ENCODE results near the gene BLVRA.
"Not testable (repeated sequence)": the region's sequence is repeated elsewhere in the genome, so short reads cannot be mapped to it uniquely, and the experiment has no call there.

The BLVRA gene

GRCh38 chr7:43808410-43808809, 49.9 kb downstream of the BLVRA start:
- no peak for DNase-seq (ENCODE audit: low read depth)

GRCh38 chr7:43810195-43810941, 51.9 kb downstream of the BLVRA start:
- DNase-seq (ENCODE audit: low read depth), result peak; percentile 16

GRCh38 chr7:43815373-43815772, 56.9 kb downstream of the BLVRA start:
- DNase-seq (ENCODE audit: low read depth), result no peak

DNA sequence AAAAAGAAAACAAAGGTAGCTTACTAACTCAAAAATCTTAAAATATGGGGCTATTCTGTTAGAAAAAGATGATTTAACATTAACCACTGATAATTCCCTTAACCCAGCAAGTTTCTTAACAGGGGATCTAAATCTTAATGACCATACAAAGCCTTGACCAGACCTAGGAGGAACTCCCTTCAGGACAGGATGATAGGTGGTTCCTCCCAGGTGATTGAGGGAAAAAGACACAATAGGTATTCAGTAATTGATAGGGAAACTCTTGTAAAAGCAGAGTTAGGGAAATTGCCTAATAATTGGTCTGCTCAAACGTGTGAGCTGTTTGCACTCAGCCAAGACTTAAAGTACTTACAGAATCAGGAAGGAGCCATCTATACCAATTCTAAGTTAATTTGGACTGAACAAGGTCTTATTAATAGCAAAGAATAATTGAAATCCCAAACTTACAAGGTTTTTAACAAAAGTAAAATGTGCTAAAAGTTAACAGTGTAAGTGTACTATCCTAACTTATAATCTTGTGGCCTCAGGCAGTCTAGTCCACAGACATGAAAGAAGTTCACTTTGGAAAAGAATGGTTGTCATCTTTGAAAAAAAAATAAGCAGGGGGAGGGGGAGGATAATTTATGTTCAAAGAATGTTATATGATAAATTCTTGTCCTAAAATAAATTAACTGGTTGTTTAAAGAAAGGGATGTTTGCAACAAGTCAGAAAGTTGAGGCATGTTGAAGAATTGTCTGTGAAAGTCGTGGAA, 57.7 kb downstream of the BLVRA start:
- DNase-seq (ENCODE audit: low read depth), result not testable (repeated sequence)

GRCh38 chr7:43823425-43823824, 64.9 kb downstream of the BLVRA start:
- DNase-seq (ENCODE audit: low read depth), result not testable (repeated sequence)

DNA sequence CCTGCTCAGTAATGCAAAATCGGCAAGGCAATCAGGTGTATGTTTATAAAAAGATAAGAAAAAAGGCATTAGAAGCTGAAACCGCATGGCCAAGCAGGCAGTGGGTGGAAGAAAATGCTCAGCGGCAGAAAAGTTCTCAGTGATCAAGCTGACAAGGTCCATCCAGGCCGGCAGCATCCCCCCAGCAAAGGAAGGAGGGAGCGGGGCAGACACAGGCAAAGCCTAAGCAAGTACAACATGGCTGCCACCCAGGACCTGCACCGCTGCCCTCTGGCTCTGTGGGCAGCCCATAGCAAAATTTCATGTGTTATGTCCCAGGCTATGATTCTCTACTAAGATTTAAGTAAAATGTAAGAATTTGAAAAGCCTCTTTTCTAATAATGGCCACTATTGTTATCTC, 65.5 kb downstream of the BLVRA start:
- no peak for DNase-seq (ENCODE audit: low read depth)

GRCh38 chr7:43824513-43824912, 66.0 kb downstream of the BLVRA start:
- DNase-seq (ENCODE audit: low read depth), result not testable (repeated sequence)

DNA sequence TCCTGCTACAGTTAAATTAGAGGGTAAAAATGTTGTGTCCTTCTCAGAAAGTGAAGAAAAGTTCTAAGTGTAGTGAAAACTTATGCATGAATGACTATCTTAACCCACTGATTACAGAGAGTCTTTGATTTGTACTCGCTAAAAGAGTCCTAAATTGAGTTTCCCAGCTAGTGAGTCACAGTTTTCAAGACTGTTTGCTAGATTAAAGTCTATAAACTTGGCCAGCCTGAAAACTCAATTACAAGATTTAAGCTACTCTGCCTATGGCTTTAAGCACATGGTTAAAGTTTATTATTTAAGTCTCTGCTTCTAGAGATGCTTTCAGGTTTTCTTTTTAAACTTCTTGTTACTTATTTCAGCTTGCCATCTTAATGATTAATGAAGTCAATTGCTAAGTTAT, 66.5 kb downstream of the BLVRA start:
- no peak for DNase-seq (ENCODE audit: low read depth)

- DNase-seq (ENCODE audit: low read depth), result no peak
Measured at GRCh38 chr7:43825391-43825808, 66.9 kb downstream of the BLVRA start.

GRCh38 chr7:43830917-43831316, 72.4 kb downstream of the BLVRA start:
- not testable (repeated sequence) for DNase-seq (ENCODE audit: low read depth)

GRCh38 chr7:43834463-43835251, 76.2 kb downstream of the BLVRA start:
- DNase-seq (ENCODE audit: low read depth), result peak; percentile 6

DNA sequence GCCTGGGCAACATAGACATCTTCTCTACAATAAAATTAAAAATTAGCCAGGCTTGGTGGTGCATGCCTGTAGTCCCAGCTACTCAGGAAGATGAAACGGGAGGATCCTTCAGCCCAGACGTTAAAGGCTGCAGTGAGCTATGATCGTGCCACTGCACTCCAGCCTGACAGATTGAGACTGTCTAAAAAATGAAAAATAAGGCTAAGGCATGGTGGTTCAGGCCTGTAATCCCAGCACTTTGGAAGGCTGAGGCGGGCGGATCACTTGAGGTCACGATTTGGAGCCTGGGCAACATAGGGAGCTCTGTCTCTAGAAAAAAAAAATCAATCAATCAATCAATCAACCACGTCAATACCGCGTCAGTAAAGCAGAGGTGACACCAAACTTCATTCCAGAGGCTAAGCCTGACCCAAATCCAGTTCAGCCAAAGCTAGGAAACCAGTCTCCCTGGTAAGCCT, 79.8 kb downstream of the BLVRA start:
- DNase-seq (ENCODE audit: low read depth), result no peak

DNA sequence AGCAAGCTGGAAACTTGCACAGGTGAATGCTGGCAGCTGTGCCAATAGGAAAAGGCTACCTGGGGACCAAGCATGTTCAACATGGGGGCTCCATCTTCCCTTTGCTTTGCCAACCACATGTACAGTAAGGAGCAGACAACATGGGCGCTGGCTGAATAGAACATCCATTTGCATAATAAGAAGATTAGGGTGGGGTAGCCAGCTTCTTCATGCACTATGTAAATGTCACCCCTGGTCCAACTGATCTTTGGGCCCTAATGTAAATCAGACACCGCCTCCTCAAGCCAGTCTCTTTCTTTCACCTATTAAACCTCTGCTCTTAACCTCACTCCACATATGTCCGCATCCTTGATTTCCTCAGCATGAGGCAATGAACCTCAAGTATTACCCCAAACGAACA, 84.8 kb downstream of the BLVRA start:
- no peak for DNase-seq (ENCODE audit: low read depth)

DNA sequence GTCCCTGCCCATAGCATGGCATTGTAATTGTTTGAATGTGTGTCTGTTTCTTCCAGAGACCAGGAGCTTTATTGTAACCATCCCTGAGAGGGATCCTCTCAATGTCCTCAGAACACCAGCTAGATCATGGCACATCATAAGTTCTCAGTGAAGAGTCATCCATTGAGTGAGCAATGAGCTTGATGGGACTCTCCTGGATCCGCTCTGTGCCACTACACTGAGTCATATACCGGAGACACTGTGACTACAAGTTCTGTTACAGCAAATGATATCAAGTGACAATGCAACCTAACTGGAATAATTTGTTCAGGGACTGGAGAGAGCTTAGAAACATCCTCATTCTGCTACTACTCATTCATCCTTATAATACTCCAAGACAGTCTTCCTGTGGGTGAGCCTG, 85.8 kb downstream of the BLVRA start:
- no peak for DNase-seq (ENCODE audit: low read depth)

- DNase-seq (ENCODE audit: low read depth), result no peak
Measured at GRCh38 chr7:43844662-43845061, 86.2 kb downstream of the BLVRA start.

GRCh38 chr7:43847496-43847895, 89.0 kb downstream of the BLVRA start:
- no peak for DNase-seq (ENCODE audit: low read depth)

DNA sequence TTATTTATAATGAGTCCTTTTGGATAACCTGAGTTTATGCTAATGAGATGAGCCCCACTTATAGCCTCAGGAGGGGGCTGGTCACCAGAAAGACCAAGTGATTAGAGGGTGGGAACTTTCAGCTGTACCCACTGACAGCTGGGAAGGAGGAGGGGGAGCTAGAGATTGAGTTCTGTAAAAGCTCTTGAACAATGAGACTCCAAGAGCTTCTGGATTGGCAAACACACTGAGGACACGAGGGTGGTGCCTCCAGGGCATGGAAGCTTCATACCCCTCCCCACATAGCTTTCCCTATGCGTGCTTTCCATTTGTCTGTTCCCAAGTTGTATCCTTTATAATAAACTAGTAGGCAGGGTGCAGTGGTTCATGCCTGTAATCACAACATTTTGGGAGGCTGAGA, 90.6 kb downstream of the BLVRA start:
- DNase-seq (ENCODE audit: low read depth), result no peak

DNA sequence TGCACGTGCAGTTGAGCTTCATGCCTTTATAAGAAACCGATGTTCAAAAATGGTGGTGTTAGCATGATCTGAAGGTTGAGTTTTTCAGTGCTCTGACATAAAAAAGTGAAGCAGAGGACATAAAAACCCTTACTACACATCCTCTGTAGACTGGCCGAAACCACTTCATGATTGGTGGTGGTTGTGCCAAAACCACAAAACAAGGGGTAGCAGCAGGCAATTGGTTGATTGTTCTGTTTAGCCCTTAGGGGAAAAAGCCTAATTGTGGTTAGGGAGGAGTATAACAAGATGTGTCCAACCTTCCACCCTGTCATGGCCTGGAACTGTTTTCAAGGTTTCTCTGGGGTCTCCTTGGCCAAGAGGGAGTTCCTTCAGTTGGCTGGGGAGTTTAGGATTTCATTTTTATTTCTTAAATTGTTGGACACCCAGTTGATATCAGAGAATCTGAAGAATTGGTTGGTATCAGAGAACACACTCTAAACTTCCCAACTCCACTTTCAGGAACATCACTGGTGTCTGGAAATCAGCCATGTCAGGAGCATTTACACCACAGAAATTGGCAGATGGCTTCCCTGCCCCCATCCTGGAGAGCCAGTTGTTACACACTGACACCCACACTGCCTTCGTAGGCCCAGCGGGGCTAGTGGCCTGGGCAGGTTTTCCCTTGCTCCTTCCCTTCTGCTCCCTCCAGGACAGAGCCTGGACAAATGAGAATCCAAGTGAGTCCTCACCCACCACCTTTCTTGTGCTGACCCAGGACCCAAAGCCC, 92.1 kb downstream of the BLVRA start:
- DNase-seq (ENCODE audit: low read depth), result no peak

GRCh38 chr7:43851805-43852204, 93.3 kb downstream of the BLVRA start:
- DNase-seq (ENCODE audit: low read depth), result no peak

- DNase-seq (ENCODE audit: low read depth), result no peak
Measured at GRCh38 chr7:43855176-43855575, 96.7 kb downstream of the BLVRA start.

DNA sequence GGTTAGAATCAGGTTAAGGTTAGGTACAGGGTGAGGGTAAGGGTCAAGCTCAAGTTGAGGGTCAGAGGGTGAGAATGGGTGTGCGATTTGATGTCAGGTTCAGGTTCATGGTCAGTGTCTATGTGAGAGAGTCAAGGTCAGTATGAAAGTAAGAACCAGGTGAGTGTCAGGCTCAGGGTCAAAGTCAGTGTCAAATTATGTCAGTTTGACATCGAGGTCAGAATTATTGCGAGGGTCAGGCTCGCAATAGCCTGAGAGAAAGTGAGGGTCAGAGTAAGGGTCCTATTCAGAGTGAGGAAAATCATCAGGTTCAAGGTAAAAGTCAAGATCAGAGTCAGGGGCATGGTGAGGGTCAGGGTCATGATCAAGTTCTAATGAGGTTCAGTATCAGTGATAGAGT, 97.8 kb downstream of the BLVRA start:
- no peak for DNase-seq (ENCODE audit: low read depth)
